ENCODE measurements around the gene ZNF532. TPM values are rescaled to one million over a fixed set of nuclear protein-coding genes. Genes with fewer than 3 reads are reported as not detected.
"Not testable (repeated sequence)": the region's sequence is repeated elsewhere in the genome, so short reads cannot be mapped to it uniquely, and the experiment has no call there.

ZNF532 gene
- total RNA-seq, 1 donor from 2014 or later: 0.79 TPM

GRCh38 chr18:58908006-58908405 lies 43.3 kb downstream of the ZNF532 start:
- Mint-ChIP-seq H3K27ac (no peak overlapping the region), H3K4me3 (no peak overlapping the region), H3K9me3 (no peaks in the 10 kb centered on the region), H3K27me3 (peaks cover 8% of the 10 kb centered on the region), H3K4me1 (no peaks in the 10 kb centered on the region), H3K36me3 (ENCODE audit: low read depth) (no peaks in the 10 kb centered on the region)
- no peak for DNase-seq
- intact Hi-C loops (cut with micrococcal nuclease): no loop called here

- Mint-ChIP-seq H3K27ac (no peak overlapping the region), H3K9me3 (no peaks in the 10 kb centered on the region), H3K4me3 (no peak overlapping the region), H3K4me1 (no peaks in the 10 kb centered on the region), H3K27me3 (peaks cover 6% of the 10 kb centered on the region), H3K36me3 (ENCODE audit: low read depth) (no peaks in the 10 kb centered on the region)
- intact Hi-C loops (cut with micrococcal nuclease): no loop called here
- no peak for DNase-seq
Observed at GRCh38 chr18:58909521-58909920, 44.8 kb downstream of the ZNF532 start.

GRCh38 chr18:58911241-58911640 lies 46.6 kb downstream of the ZNF532 start:
- H3K36me3 Mint-ChIP-seq (ENCODE audit: low read depth): no peaks in the 10 kb centered on the region
- H3K9me3 Mint-ChIP-seq: no peaks in the 10 kb centered on the region
- H3K4me1 Mint-ChIP-seq: no peaks in the 10 kb centered on the region
- intact Hi-C loops (cut with micrococcal nuclease): no loop called here
- no peak overlapping the region for H3K4me3 Mint-ChIP-seq
- no peak overlapping the region for H3K27ac Mint-ChIP-seq
- DNase-seq: no peak
- H3K27me3 Mint-ChIP-seq: peaks cover 6% of the 10 kb centered on the region

GRCh38 chr18:58911766-58912165 lies 47.1 kb downstream of the ZNF532 start:
- Mint-ChIP-seq H3K9me3 (no peaks in the 10 kb centered on the region), H3K4me3 (no peak overlapping the region), H3K36me3 (ENCODE audit: low read depth) (no peaks in the 10 kb centered on the region), H3K27ac (no peak overlapping the region), H3K4me1 (no peaks in the 10 kb centered on the region), H3K27me3 (peaks cover 6% of the 10 kb centered on the region)
- intact Hi-C loops (cut with micrococcal nuclease): no loop called here
- DNase-seq: no peak

GRCh38 chr18:58915006-58915799 lies 50.5 kb downstream of the ZNF532 start:
- Mint-ChIP-seq H3K27ac (no peak overlapping the region), H3K36me3 (ENCODE audit: low read depth) (no peaks in the 10 kb centered on the region), H3K4me3 (no peak overlapping the region), H3K9me3 (no peaks in the 10 kb centered on the region), H3K27me3 (peaks cover 3% of the 10 kb centered on the region), H3K4me1 (no peaks in the 10 kb centered on the region)
- no peak for DNase-seq
- intact Hi-C loops (cut with micrococcal nuclease): no loop called here

- no peak for DNase-seq
- Mint-ChIP-seq H3K27ac (no peak overlapping the region), H3K27me3 (peaks cover 3% of the 10 kb centered on the region), H3K9me3 (no peaks in the 10 kb centered on the region), H3K4me3 (no peak overlapping the region), H3K4me1 (no peaks in the 10 kb centered on the region), H3K36me3 (ENCODE audit: low read depth) (no peaks in the 10 kb centered on the region)
- intact Hi-C loops (cut with micrococcal nuclease): no loop called here
Observed at GRCh38 chr18:58915995-58916394, 51.3 kb downstream of the ZNF532 start.

GRCh38 chr18:58919934-58920333 lies 55.3 kb downstream of the ZNF532 start:
- H3K4me3 Mint-ChIP-seq; DNase-seq; intact Hi-C loops (cut with micrococcal nuclease); H3K27me3 Mint-ChIP-seq; H3K9me3 Mint-ChIP-seq; H3K36me3 Mint-ChIP-seq (ENCODE audit: low read depth); H3K4me1 Mint-ChIP-seq; H3K27ac Mint-ChIP-seq: not testable (repeated sequence)

- no peak overlapping the region for H3K27ac Mint-ChIP-seq
- no peaks in the 10 kb centered on the region for H3K4me1 Mint-ChIP-seq
- H3K9me3 Mint-ChIP-seq: no peaks in the 10 kb centered on the region
- no peak overlapping the region for H3K4me3 Mint-ChIP-seq
- no peaks in the 10 kb centered on the region for H3K36me3 Mint-ChIP-seq (ENCODE audit: low read depth)
- peaks cover 5% of the 10 kb centered on the region for H3K27me3 Mint-ChIP-seq
- intact Hi-C loops (cut with micrococcal nuclease): no loop called here
- DNase-seq: no peak
Observed at GRCh38 chr18:58922995-58923394, 58.3 kb downstream of the ZNF532 start.

- H3K27ac Mint-ChIP-seq: no peak overlapping the region
- H3K4me1 Mint-ChIP-seq: no peaks in the 10 kb centered on the region
- no peaks in the 10 kb centered on the region for H3K36me3 Mint-ChIP-seq (ENCODE audit: low read depth)
- peaks cover 7% of the 10 kb centered on the region for H3K27me3 Mint-ChIP-seq
- no peak overlapping the region for H3K4me3 Mint-ChIP-seq
- no peaks in the 10 kb centered on the region for H3K9me3 Mint-ChIP-seq
- intact Hi-C loops (cut with micrococcal nuclease): no loop called here
- no peak for DNase-seq
Observed at GRCh38 chr18:58924473-58924872, 59.8 kb downstream of the ZNF532 start.

GRCh38 chr18:58927659-58928058 lies 63.0 kb downstream of the ZNF532 start:
- Mint-ChIP-seq H3K4me3 (no peak overlapping the region), H3K9me3 (no peaks in the 10 kb centered on the region), H3K4me1 (no peaks in the 10 kb centered on the region), H3K27ac (no peak overlapping the region), H3K36me3 (ENCODE audit: low read depth) (no peaks in the 10 kb centered on the region), H3K27me3 (peaks cover 12% of the 10 kb centered on the region)
- no peak for DNase-seq
- intact Hi-C loops (cut with micrococcal nuclease): no loop called here

- no peaks in the 10 kb centered on the region for H3K4me1 Mint-ChIP-seq
- H3K27me3 Mint-ChIP-seq: peaks cover 12% of the 10 kb centered on the region
- intact Hi-C loops (cut with micrococcal nuclease): no loop called here
- H3K27ac Mint-ChIP-seq: no peak overlapping the region
- no peaks in the 10 kb centered on the region for H3K9me3 Mint-ChIP-seq
- no peak overlapping the region for H3K4me3 Mint-ChIP-seq
- no peaks in the 10 kb centered on the region for H3K36me3 Mint-ChIP-seq (ENCODE audit: low read depth)
- DNase-seq: no peak
Observed at GRCh38 chr18:58928386-58928785, 63.7 kb downstream of the ZNF532 start.

GRCh38 chr18:58929206-58929605 lies 64.5 kb downstream of the ZNF532 start:
- Mint-ChIP-seq H3K36me3 (ENCODE audit: low read depth) (no peaks in the 10 kb centered on the region), H3K4me3 (no peak overlapping the region), H3K27ac (no peak overlapping the region), H3K9me3 (no peaks in the 10 kb centered on the region), H3K4me1 (no peaks in the 10 kb centered on the region), H3K27me3 (peaks cover 14% of the 10 kb centered on the region)
- intact Hi-C loops (cut with micrococcal nuclease): no loop called here
- DNase-seq: no peak

GRCh38 chr18:58934356-58934755 lies 69.7 kb downstream of the ZNF532 start:
- H3K4me3 Mint-ChIP-seq: no peak overlapping the region
- DNase-seq: no peak
- H3K9me3 Mint-ChIP-seq: no peaks in the 10 kb centered on the region
- intact Hi-C loops (cut with micrococcal nuclease): no loop called here
- H3K4me1 Mint-ChIP-seq: peaks cover 2% of the 10 kb centered on the region
- H3K27me3 Mint-ChIP-seq: peaks cover 16% of the 10 kb centered on the region
- no peaks in the 10 kb centered on the region for H3K36me3 Mint-ChIP-seq (ENCODE audit: low read depth)
- no peak overlapping the region for H3K27ac Mint-ChIP-seq

GRCh38 chr18:58934933-58935577 lies 70.4 kb downstream of the ZNF532 start:
- Mint-ChIP-seq H3K27me3 (peaks cover 15% of the 10 kb centered on the region), H3K4me1 (peaks cover 2% of the 10 kb centered on the region), H3K9me3 (no peaks in the 10 kb centered on the region), H3K27ac (no peak overlapping the region), H3K4me3 (no peak overlapping the region), H3K36me3 (ENCODE audit: low read depth) (no peaks in the 10 kb centered on the region)
- DNase-seq: no peak
- intact Hi-C loops (cut with micrococcal nuclease): no loop called here

Data from activated CD4-positive, alpha-beta T cell treated with anti-CD3 and anti-CD28 coated beads, Interleukin-2, amount 10 ng/mL, durations not matched to agents 24 days and 14 days (primary cell).